Transverse colon (tissue), 4 donors: ENCODE results near the gene TMIGD1. TPM values are rescaled to one million over a fixed set of nuclear protein-coding genes. Genes with fewer than 3 reads are reported as not detected.

Experiments used
- DNase-seq: peaks from one replicate; pipeline ENCODE4 v3.0.0-alpha.2; 2019
- H3K27ac ChIP-seq, 4 donors: fragments of 200-600 bp; sonication (generic); 2 replicates each; pipeline ENCODE4 v1.5.1; 2016 to 2018; ENCODE audit warnings: inconsistent platforms in 4 of 4
- H3K27me3 ChIP-seq: fragments of 200-600 bp; sonication (generic); 2 replicates; pipeline ENCODE4 v1.5.1; 2017; ENCODE audit warnings: inconsistent platforms
- H3K36me3 ChIP-seq, 4 donors: fragments of 200-600 bp; sonication (generic); 2 replicates each; pipeline ENCODE4 v1.5.1; 2017 to 2019; ENCODE audit warnings: inconsistent platforms in 4 of 4
- H3K4me1 ChIP-seq, 4 donors: fragments of 200-600 bp; sonication (generic); 2 replicates each; pipeline ENCODE4 v1.5.1; 2017 to 2020; ENCODE audit warnings: inconsistent platforms in 4 of 4
- H3K4me3 ChIP-seq, 4 donors: fragments of 200-600 bp; sonication (generic); 1 replicate in 1 of 4; 2 replicates in 3 of 4; pipeline versions ENCODE4 v1.5.1 to v1.6.1; 2017 to 2019; ENCODE audit warnings: inconsistent platforms in 4 of 4
- H3K9me3 ChIP-seq, 2 donors: fragments of 200-600 bp; sonication (generic); 2 replicates each; pipeline ENCODE4 v1.5.1; 2017 to 2019; ENCODE audit warnings: inconsistent platforms in 2 of 2
- EP300 ChIP-seq: sonication (generic); formaldehyde crosslinking; IDR thresholded peaks from one replicate; pipeline ENCODE4 v1.6.1; 2017; ENCODE audit warnings: antibody characterized with exemption, low read depth
- POLR2A ChIP-seq: fragments of 450-650 bp; IDR thresholded peaks from one replicate; pipeline ENCODE4 v1.6.1; 2016; ENCODE audit warnings: antibody characterized with exemption, mild to moderate bottlenecking, moderate library complexity
- POLR2AphosphoS5 ChIP-seq, 3 donors: sonication (generic); formaldehyde crosslinking; IDR thresholded peaks; one replicate each; pipeline ENCODE4 v1.6.1; 2016; ENCODE audit warnings: antibody characterized with exemption in 3 of 3
- WGBS, 2 donors: methylation state at CpG; one replicate each; pipeline ENCODE4 v1.1.5; 2018; ENCODE audit warnings: low coverage in 1 of 2; 5-methylcytosine and 5-hydroxymethylcytosine counted together
- in situ Hi-C, 4 donors: fragments of 200-750 bp; cut with MboI; loops; one replicate each; pipeline versions ENCODE4 v1.15.0 to v1.15.1; 2017; ENCODE audit warnings: low sequenced_read_pairs in 3 of 4, low pct_ligation_motif_present in 1 of 4, low pct_unique_long_range_greater_than_20kb in 1 of 4
- intact Hi-C: fragments of 100-400 bp; cut with DNase I; formaldehyde crosslinking; loops from one replicate; pipeline ENCODE4 v1.15.1; 2023; ENCODE audit warnings: low total_unique reads
- small RNA-seq, 4 donors: library from RNA; depleted of rRNA; stranded (forward); fragments of <200 nt; gene quantifications; one replicate each; pipeline ENCODE3, GENCODE V24; 2016
- total RNA-seq, 4 donors: library from RNA; depleted of rRNA; stranded (reverse); fragments of >200 nt; gene quantifications; one replicate each; pipeline ENCODE4 v1.1.0, GENCODE V29; 2016
- TF ChIP-seq, protein P1 (sequence below), 5 experiments: fragments of 200-600 bp in 3 of 5; fragments of 450-650 bp in 2 of 5; sonication (generic) in 3 of 5; IDR thresholded peaks; 1 replicate in 2 of 5; 2 replicates in 3 of 5; pipeline ENCODE4 v1.5.1; 2016 to 2017; ENCODE audit warnings: antibody characterized with exemption in 5 of 5, inconsistent platforms in 3 of 5, mild to moderate bottlenecking in 2 of 5, moderate library complexity in 1 of 5

TMIGD1 gene
- total RNA-seq, 4 donors from 2014 or later = 0.80 to 488 (median 131) TPM

DNA sequence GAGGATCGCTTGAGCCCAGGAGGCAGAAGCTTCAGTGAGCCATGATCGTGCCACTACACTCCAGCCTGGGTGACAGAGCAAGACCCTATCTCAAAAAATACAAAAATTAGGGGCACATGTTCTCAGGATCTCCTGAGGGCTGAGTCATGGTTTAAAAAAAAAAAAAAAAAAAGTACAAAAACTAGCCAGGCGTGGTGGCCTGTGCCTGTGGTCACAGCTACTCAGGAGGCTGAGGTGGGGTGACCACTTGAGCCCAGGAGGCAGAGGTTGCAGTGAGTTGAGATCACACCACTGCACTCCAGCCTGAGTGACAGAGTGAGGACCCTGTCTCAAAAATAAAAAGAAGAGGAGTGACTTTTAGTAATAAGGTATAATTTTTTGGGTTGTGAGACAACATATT is 59.0 kb downstream of the TMIGD1 start:
- WGBS, 2 donors = 92 to 100% methylated on average over 1 to 3 of the region's 3 CpGs
- Histone ChIP-seq H3K27ac (no peak overlapping the region), H3K36me3 (peaks cover 0 to 55% (median 21%) of the 10 kb centered on the region in 4 donors), H3K27me3 (no peaks in the 10 kb centered on the region), H3K4me3 (no peak overlapping the region), H3K4me1 (no peaks in the 10 kb centered on the region), H3K9me3 (no peaks in the 10 kb centered on the region)
- intact Hi-C loops (no loop called here), in situ Hi-C loops (no loop called here)
- DNase-seq = no peak
- TF ChIP-seq, protein P1, sequence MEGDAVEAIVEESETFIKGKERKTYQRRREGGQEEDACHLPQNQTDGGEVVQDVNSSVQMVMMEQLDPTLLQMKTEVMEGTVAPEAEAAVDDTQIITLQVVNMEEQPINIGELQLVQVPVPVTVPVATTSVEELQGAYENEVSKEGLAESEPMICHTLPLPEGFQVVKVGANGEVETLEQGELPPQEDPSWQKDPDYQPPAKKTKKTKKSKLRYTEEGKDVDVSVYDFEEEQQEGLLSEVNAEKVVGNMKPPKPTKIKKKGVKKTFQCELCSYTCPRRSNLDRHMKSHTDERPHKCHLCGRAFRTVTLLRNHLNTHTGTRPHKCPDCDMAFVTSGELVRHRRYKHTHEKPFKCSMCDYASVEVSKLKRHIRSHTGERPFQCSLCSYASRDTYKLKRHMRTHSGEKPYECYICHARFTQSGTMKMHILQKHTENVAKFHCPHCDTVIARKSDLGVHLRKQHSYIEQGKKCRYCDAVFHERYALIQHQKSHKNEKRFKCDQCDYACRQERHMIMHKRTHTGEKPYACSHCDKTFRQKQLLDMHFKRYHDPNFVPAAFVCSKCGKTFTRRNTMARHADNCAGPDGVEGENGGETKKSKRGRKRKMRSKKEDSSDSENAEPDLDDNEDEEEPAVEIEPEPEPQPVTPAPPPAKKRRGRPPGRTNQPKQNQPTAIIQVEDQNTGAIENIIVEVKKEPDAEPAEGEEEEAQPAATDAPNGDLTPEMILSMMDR (IDR thresholded peaks at IDR 0.05) = no peak
- TF ChIP-seq POLR2AphosphoS5 (IDR thresholded peaks at IDR 0.05) (no peak), POLR2A (no peak), EP300 (no peak)

DNA sequence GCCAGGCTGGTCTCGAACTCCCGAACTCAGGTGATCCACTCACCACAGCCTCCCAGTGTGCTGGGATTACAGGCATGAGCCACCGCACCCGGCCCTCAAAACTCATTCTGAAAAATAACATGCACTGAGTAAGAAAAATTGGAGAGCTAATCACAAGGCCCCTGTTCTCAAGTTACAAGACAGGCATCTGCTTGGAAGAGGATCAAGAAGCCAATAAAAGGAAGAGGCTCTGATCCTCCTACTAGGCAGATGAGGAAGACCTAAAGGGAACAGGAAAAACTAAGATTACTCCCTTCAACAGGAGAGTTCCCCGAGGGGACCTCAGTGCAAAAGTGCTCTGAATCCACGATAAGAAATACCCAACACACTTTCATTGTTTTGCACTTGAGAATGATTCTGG is 60.5 kb downstream of the TMIGD1 start:
- TF ChIP-seq EP300 = no peak
- TF ChIP-seq, protein P1 (IDR thresholded peaks at IDR 0.05) = no peak
- no peak for TF ChIP-seq POLR2A
- TF ChIP-seq POLR2AphosphoS5 (IDR thresholded peaks at IDR 0.05) = no peak
- Histone ChIP-seq H3K27me3 (no peaks in the 10 kb centered on the region), H3K36me3 (peaks cover 0 to 52% (median 19%) of the 10 kb centered on the region in 4 donors), H3K9me3 (no peaks in the 10 kb centered on the region), H3K27ac (no peak overlapping the region), H3K4me1 (no peaks in the 10 kb centered on the region), H3K4me3 (no peak overlapping the region)
- no peak for DNase-seq
- 93 to 94% methylated on average over 3 to 6 of the region's 6 CpGs for WGBS, 2 donors
- in situ Hi-C loops (no loop called here), intact Hi-C loops (no loop called here)

DNA sequence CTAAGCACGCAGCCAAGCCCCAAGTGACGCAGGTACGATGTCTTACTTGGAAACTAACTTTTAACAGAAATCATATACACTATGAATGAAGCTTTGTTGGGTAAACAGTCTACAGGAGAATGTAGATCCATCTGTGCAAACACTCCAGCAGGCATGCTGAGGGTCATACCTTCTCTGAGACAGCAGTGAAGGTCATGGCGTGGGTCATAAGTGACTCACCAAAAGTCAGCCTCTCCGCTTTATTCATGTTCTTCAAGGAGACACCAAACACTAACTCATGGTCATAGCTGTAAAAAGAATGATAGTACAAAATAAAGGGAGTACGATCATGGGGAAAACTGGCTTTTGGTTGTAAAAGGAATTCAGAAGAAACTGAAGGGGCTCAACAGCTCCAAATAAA is 62.8 kb downstream of the TMIGD1 start:
- Histone ChIP-seq H3K27ac (no peak overlapping the region), H3K36me3 (peaks cover 0 to 63% (median 19%) of the 10 kb centered on the region in 4 donors), H3K4me3 (no peak overlapping the region), H3K4me1 (no peaks in the 10 kb centered on the region), H3K27me3 (no peaks in the 10 kb centered on the region), H3K9me3 (no peaks in the 10 kb centered on the region)
- TF ChIP-seq POLR2AphosphoS5 (IDR thresholded peaks at IDR 0.05) = no peak
- TF ChIP-seq, protein P1 (IDR thresholded peaks at IDR 0.05) = no peak
- TF ChIP-seq EP300 = no peak
- no peak for TF ChIP-seq POLR2A
- intact Hi-C loops = no loop called here
- WGBS, 2 donors = 94 to 100% methylated on average over 4 to 6 of the region's 6 CpGs
- no peak for DNase-seq
- in situ Hi-C loops = no loop called here

DNA sequence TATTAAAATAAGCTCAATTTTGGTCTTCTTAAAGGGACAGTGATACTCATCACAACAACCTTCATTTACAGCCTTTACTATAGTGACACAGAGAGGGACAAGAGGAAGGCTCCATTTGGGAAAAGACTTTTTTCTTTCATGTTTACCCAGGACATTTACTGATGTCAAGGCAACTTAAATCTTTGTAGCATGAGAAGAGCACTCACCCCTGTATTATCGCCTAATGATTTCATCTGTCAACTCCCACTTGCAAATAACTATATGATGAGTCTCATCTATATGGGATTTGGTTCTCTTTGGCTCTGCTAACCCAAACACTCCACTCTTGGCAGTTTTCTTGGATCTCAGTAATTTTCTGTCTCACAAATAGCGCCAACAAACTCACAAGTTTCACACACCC is 66.2 kb downstream of the TMIGD1 start:
- Histone ChIP-seq H3K36me3 (peaks cover 0 to 54% (median 8%) of the 10 kb centered on the region in 4 donors), H3K4me1 (no peaks in the 10 kb centered on the region), H3K4me3 (no peak overlapping the region), H3K9me3 (no peaks in the 10 kb centered on the region), H3K27me3 (no peaks in the 10 kb centered on the region), H3K27ac (no peak overlapping the region)
- in situ Hi-C loops = no loop called here
- no peak for DNase-seq
- TF ChIP-seq POLR2AphosphoS5 (IDR thresholded peaks at IDR 0.05) = no peak
- TF ChIP-seq POLR2A = no peak
- no peak for TF ChIP-seq EP300
- TF ChIP-seq, protein P1 (IDR thresholded peaks at IDR 0.05) = no peak
- intact Hi-C loops = no loop called here
- 96 to 98% methylated on average over 2 of the region's 2 CpGs for WGBS, 2 donors

Small RNAs within 50 kb of the gene (small RNA-seq; reads per million reads assigned to genes)
- gene RF00019 = 0 reads per million in 4 donors
- gene RNU6-1267P = 0 reads per million in 4 donors
- gene RNU6-990P = 0 reads per million in 4 donors

Other genes starting within 250 kb of the TMIGD1 start
- 10 to 100 TPM; 16.2 to 60.2 (median 42.7) TPM for gene NSRP1, start 217.2 kb downstream of the TMIGD1 start, total RNA-seq
- gene SLC6A4, start 98.4 kb downstream of the TMIGD1 start, total RNA-seq = 1 to 10 TPM in 1 of 4 donors, under 1 TPM in 1, not detected in 2; 0.16 to 4.8 TPM
- 10 to 100 TPM; 13.5 to 32.1 (median 20.4) TPM for gene BLMH, start 42.1 kb downstream of the TMIGD1 start, total RNA-seq
- gene CPD, start 44.9 kb upstream of the TMIGD1 start, total RNA-seq = 100 to 1,000 TPM in 3 of 4 donors, 10 to 100 TPM in 1; 92.0 to 488 (median 105) TPM
- gene GOSR1, start 143.4 kb upstream of the TMIGD1 start, total RNA-seq = 10 to 100 TPM; 27.3 to 56.1 (median 42.1) TPM